GM12878 (cell line): ENCODE measurements around the gene ZNF106.

ENCODE experiments used
- CHD1 ChIP-seq: IDR thresholded peaks from 2 replicates; pipeline ENCODE4 v1.6.1; 2012; ENCODE audit warnings: low read depth, low read length, improper control_type of control experiment
- CREM ChIP-seq: IDR thresholded peaks from 2 replicates; pipeline ENCODE4 v1.6.1; 2014; ENCODE audit warnings: antibody characterized with exemption, low read depth
- CTCF ChIP-seq, 3 experiments: IDR thresholded peaks in 2 of 3; conservative IDR thresholded peaks in 1 of 3; 2 replicates each; pipeline ENCODE4 v1.5.1; 2011; ENCODE audit warnings: low read depth in 3 of 3, low read length in 3 of 3, mild to moderate bottlenecking in 3 of 3, control low read depth in 2 of 3, moderate library complexity in 2 of 3, inconsistent platforms in 1 of 3, mixed read lengths in 1 of 3; ENCODE audit not compliant: control insufficient read depth in 2 of 3, insufficient read depth in 1 of 3; ENCODE audit errors: extremely low read depth in 1 of 3
- CUX1 ChIP-seq: IDR thresholded peaks from 2 replicates; pipeline ENCODE4 v1.6.1; 2012; ENCODE audit warnings: improper control_type of control experiment, low read depth, low read length; ENCODE audit not compliant: insufficient replicate concordance
- EP300 ChIP-seq, 2 experiments: fragments of 150-350 bp in 1 of 2; IDR thresholded peaks; 2 replicates each; pipeline ENCODE4 v1.6.1; 2011 to 2012; ENCODE audit warnings: low read depth in 2 of 2, low read length in 2 of 2, borderline replicate concordance in 1 of 2, improper control_type of control experiment in 1 of 2, inconsistent platforms in 1 of 2; ENCODE audit not compliant: control insufficient read depth in 1 of 2
- ETV6 ChIP-seq, 2 experiments: fragments of 450-650 bp in 1 of 2; IDR thresholded peaks in 1 of 2; conservative IDR thresholded peaks in 1 of 2; 2 replicates each; pipeline ENCODE4 v1.6.1; 2014; ENCODE audit warnings: antibody characterized with exemption in 1 of 2, borderline replicate concordance in 1 of 2, low read depth in 1 of 2, mild to moderate bottlenecking in 1 of 2, moderate library complexity in 1 of 2
- EZH2 ChIP-seq: IDR thresholded peaks from 2 replicates; pipeline ENCODE4 v1.6.1; 2012; ENCODE audit warnings: low read depth, mild to moderate bottlenecking, control low read depth, inconsistent platforms, low read length, borderline replicate concordance; ENCODE audit not compliant: control insufficient read depth
- GABPA ChIP-seq: IDR thresholded peaks from 2 replicates; pipeline ENCODE4 v1.6.1; 2014; ENCODE audit warnings: antibody characterized with exemption, low read depth, mild to moderate bottlenecking, inconsistent platforms
- HDAC2 ChIP-seq: fragments of 200-600 bp; sonication (generic); IDR thresholded peaks from 2 replicates; pipeline ENCODE4 v1.6.1; 2017
- HDAC6 ChIP-seq: fragments of 200-600 bp; sonication (generic); IDR thresholded peaks from one replicate; pipeline ENCODE4 v1.8.0; 2017; ENCODE audit warnings: antibody characterized with exemption; ENCODE audit not compliant: unreplicated experiment
- POLR2AphosphoS2 ChIP-seq: IDR thresholded peaks from 2 replicates; pipeline ENCODE4 v1.6.1; 2011; ENCODE audit warnings: low read depth, mild to moderate bottlenecking, low read length, improper control_type of control experiment, moderate library complexity
- POLR2AphosphoS5 ChIP-seq: IDR thresholded peaks from 2 replicates; pipeline ENCODE4 v1.6.1; 2011; ENCODE audit warnings: mild to moderate bottlenecking, low read length, inconsistent platforms
- SMAD1 ChIP-seq: fragments of 450-650 bp; IDR thresholded peaks from 2 replicates; pipeline ENCODE4 v1.6.1; 2018; ENCODE audit warnings: mild to moderate bottlenecking, low read depth; ENCODE audit not compliant: partially characterized antibody

GRCh38 chr15:42371096-42371495, 119.8 kb downstream of the ZNF106 start:
- TF ChIP-seq POLR2AphosphoS2 (no peak), HDAC6 (no peak), CTCF (IDR thresholded peaks at IDR 0.05 in 2 of 3, conservative IDR thresholded peaks at IDR 0.05 in 1 of 3; ENCODE audit: control insufficient read depth in 2 of 3, extremely low read depth in 1 of 3, insufficient read depth in 1 of 3, low read depth in 3 of 3, low read length in 3 of 3) (no peak), EP300 (IDR thresholded peaks at IDR 0.05; ENCODE audit: borderline replicate concordance in 1 of 2, control insufficient read depth in 1 of 2, low read depth in 2 of 2, low read length in 2 of 2) (no peak), SMAD1 (no peak), EZH2 (no peak), CHD1 (no peak), POLR2AphosphoS5 (no peak), ETV6 (conservative IDR thresholded peaks at IDR 0.05 in 1 of 2, IDR thresholded peaks at IDR 0.05 in 1 of 2; ENCODE audit: borderline replicate concordance in 1 of 2, low read depth in 1 of 2) (no peak), GABPA (no peak), CREM (no peak), HDAC2 (no peak), CUX1 (no peak)
